GM21390 (cell line): ENCODE results near the gene GNG10.
"Not testable (repeated sequence)": the region's sequence is repeated elsewhere in the genome, so short reads cannot be mapped to it uniquely, and the experiment has no call there.

Experiments used
- ATAC-seq: cut with Tn5 transposase; IDR thresholded peaks from one replicate; pipeline ENCODE4 v1.9.1; 2021; ENCODE audit not compliant: unreplicated experiment

GNG10 gene

DNA sequence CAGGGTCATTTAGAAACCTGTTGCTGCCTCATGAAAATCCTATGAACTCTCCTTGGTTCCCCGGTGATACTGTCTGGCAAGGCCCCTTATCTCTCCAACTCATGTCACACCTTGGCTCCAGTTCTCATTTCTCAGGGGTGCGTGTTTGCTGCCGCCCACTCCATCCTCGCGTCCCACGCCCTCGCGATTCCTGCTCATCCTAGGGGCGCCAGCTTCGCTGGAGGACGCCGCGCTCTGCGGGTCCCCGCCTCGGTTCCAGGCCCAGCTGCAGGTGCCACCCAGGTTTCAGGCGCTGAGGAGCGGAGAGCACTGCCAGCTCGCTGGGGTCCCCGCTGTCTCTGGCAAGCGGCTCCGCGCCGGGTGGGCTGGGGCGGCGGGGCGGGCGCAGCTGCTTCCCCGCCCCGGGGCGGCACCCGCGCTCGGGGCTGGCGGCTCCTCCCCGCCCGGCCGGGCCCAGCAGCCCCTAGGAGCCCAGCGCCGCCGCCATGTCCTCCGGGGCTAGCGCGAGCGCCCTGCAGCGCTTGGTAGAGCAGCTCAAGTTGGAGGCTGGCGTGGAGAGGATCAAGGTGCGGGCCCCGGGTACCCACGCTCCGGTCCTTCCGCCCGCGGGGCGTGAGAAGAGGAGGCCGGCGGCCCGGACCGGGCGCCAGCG lies at the start of gene GNG10:
Gene GNG10, plus strand, starts transcription at position 456 of the 652 bp plus-strand sequence. Its CDS starts 30 bp downstream, at position 486.
- peak; percentile 88 for ATAC-seq

- no peak for ATAC-seq
These were observed 47.9 kb upstream of the GNG10 start for GRCh38 chr9:111613436-111614040.

GRCh38 chr9:111615928-111616327 lies 45.5 kb upstream of the GNG10 start:
- no peak for ATAC-seq

- ATAC-seq = not testable (repeated sequence)
These were observed 44.1 kb upstream of the GNG10 start for GRCh38 chr9:111617349-111617748.

GRCh38 chr9:111621895-111622480 lies 39.4 kb upstream of the GNG10 start:
- no peak for ATAC-seq

GRCh38 chr9:111622626-111623025 lies 38.8 kb upstream of the GNG10 start:
- ATAC-seq = no peak

- no peak for ATAC-seq
These were observed 34.0 kb upstream of the GNG10 start for GRCh38 chr9:111627260-111627963.

DNA sequence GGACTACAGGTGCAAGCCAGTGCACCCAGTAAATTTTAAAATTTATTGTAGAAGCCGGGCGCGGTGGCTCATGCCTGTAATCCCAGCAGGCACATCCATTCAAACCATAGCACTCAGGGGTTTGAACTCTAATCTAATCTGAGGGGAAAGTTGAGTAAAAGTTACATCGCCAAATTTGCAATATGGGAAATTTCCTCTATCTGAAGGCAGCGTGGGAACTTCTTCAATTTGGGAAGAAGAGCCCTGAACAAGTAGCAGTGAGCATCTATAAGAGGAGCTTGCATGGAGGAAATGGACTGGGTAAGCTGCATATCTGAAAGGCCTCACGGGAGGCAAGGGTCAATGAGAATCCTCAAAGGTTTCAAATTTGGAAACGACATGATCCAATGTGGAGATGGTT lies 33.0 kb upstream of the GNG10 start:
- no peak for ATAC-seq

DNA sequence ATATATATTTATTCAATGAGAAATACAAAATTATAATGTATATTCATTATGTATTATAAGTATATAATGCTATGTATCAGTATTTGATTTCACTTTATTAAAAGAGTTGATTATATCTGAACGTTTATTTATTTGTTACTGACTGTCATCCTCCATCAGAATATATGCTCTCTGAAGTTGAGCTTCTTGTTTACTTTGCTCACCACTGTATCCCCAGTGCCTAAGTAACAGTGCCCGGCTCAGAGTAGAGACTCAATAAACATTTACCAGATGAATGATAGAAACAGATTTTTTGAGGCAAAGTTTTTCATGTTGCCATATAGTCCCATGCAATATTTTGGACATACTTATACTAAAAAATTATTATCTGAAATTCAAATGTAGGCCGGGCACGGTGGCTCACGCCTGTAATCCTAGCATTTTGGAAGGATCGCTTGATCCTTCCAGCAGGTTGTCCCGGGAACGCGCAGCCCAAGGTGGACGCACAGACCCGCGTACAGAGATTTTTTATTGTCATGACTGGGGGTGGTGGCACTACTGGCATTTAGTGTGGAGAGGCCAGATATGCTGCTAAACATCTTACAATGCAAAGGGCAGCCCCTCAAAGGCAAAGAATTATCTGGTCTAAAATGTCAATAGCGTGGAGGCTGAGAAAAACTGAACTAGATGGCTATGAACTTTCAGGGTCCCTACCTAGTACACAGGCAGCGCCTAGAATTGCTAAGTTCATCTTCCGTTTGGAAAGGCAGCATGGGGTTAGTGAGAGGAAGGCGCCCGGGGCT lies 31.0 kb upstream of the GNG10 start:
- ATAC-seq = peak; percentile 27

DNA sequence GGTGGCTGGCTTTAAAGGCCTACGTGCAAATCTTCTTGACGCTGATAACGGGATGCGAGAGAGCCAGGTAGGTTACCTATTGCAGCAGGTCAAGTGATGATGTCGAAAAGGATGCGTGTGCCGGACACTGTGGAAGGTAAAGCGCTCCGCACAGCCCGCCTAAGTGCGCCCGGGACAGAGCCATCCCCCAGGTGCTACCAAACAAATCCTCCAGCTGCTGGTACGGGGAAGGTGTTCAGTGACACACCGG lies 30.5 kb upstream of the GNG10 start:
- ATAC-seq = no peak

GRCh38 chr9:111631214-111631971 lies 30.0 kb upstream of the GNG10 start, which contains the start of gene DNAJC25:
Gene DNAJC25, plus strand, starts transcription at chr9:111631334. Its CDS starts 74 bp downstream, at chr9:111631408.
- ATAC-seq = peak; percentile 97

DNA sequence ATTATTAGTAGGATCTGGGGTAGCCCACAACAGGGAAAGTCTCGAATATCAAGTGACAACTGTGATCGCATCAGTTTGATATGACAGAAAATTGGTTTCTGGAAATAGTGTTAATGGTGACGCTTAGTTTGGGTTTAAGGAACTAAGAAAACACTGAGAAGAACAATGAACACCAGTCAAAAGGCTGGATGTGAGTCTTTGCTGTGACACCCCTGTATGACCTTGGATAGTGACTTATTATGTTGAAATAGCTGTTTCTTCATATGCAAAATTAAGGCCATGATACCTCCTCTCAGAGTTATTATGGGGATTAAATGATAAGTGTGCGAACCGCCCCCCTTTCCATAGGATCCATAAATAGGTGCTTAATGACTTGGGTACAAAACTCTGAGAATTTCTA lies 29.3 kb upstream of the GNG10 start:
- ATAC-seq = no peak

GRCh38 chr9:111632695-111633388 lies 28.6 kb upstream of the GNG10 start:
- ATAC-seq = no peak

GRCh38 chr9:111633389-111633736 lies 28.0 kb upstream of the GNG10 start:
- ATAC-seq = no peak

DNA sequence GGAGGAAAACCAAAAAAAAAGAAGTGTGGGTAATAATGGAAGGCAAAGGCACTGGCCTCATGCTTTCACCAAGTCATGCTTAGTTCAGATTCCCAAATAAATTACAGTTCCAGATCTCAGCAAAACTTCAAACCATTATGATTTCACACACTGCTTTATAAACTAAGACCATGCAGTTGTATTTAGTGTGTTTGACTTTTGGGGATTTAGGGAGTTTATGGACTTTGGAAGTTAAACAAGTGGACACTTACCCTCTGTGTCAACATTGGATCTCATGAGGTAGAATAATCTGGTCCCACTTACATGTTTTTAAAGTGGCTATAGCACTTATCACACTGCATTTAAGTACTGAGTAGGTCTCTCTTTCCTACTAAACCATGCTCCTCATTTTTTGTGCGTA lies 26.5 kb upstream of the GNG10 start:
- ATAC-seq = no peak

GRCh38 chr9:111637421-111637950 lies 23.9 kb upstream of the GNG10 start:
- ATAC-seq = no peak

- no peak for ATAC-seq
These were observed 17.1 kb upstream of the GNG10 start for GRCh38 chr9:111644195-111644772.

DNA sequence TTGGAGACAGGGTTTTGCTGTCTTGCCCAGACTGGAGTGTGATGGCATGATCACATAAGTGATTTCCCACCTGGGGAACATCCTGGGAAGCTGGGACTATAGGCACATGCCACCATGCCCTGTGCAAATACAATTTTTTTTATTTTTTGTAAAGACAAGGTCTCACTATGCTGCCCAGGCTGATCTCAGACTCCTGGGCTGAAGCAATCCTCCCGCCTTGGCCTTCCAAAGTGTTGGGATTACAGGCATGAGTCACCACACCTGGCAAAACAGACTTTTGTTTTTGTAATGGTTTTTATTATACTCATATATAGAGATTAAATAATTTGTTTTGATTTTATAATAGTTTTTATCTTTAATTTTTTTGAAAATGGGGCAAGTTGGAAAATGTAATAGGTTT lies 15.6 kb upstream of the GNG10 start:
- no peak for ATAC-seq

DNA sequence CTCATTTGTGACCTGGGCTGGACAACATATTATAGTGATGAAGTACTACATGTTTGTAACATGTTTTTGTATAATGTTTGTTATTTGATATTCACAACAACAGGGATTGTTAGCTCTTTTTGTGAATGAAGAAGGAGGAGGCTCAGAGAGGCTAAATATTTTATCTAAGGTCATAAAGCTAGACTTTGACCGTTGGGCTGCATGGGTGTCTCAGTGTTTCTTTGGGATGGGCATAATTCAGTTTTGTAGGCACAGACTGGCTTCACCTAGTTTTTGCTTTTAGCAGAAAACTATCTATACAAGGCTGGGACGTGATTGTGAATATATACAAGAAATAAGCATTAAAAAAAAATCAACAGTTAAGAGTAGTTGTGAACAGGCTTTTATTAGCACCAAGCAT lies 15.0 kb upstream of the GNG10 start:
- ATAC-seq = no peak
